Colonic mucosa (tissue), 4 donors: ENCODE measurements around the gene REG4. TPM values are rescaled to one million over a fixed set of nuclear protein-coding genes. Genes with fewer than 3 reads are reported as not detected.
A peak's percentile ranks its signal among the peaks of the same experiment; 100 is the strongest.

Source experiments
- DNase-seq: peaks from one replicate; pipeline ENCODE4 v3.0.0-alpha.2; 2020
- H3K27ac ChIP-seq: fragments of 200-600 bp; one replicate; pipeline ENCODE4 v1.8.0; 2021
- H3K27me3 ChIP-seq: fragments of 200-600 bp; one replicate; pipeline ENCODE4 v1.8.0; 2021
- H3K36me3 ChIP-seq: fragments of 200-600 bp; one replicate; pipeline ENCODE4 v1.8.0; 2021
- H3K4me1 ChIP-seq: fragments of 200-600 bp; one replicate; pipeline ENCODE4 v1.8.0; 2021; ENCODE audit warnings: mild to moderate bottlenecking
- H3K4me3 ChIP-seq: fragments of 200-600 bp; one replicate; pipeline ENCODE4 v1.8.0; 2021
- H3K9ac ChIP-seq, 2 donors: one replicate each; pipeline ENCODE4 v1.7.0; 2013; ENCODE audit warnings: control low read depth in 2 of 2, low read depth in 2 of 2, low read length in 2 of 2
- H3K9me3 ChIP-seq: fragments of 200-600 bp; one replicate; pipeline ENCODE4 v1.8.0; 2021
- CTCF ChIP-seq: fragments of 200-600 bp; IDR thresholded peaks from one replicate; pipeline ENCODE4 v1.8.0; 2022; ENCODE audit warnings: antibody characterized with exemption, mild to moderate bottlenecking
- intact Hi-C: fragments of 100-400 bp; cut with DNase I; formaldehyde crosslinking; loops from one replicate; pipeline ENCODE4 v1.14.1; 2022
- total RNA-seq, 2 donors: library from RNA; stranded (reverse); fragmentation: NEBNext Ultra II Directional in 1 of 2; extraction: Animal tissue kit (Norgen Biotek cat#: 25700) in 1 of 2; gene quantifications; one replicate each; pipeline ENCODE4 v1.2.1, GENCODE V29; 2021
- donor health status: healthy.
- donor health status: DM: no; HTN: no; CAD: no.
- donor health status: DM: no; HTN: no; CAD: no.

The REG4 gene
- total RNA-seq, 2 donors from 2014 or later: 90.2 to 169 TPM

GRCh38 chr1:119771770-119772169 lies 39.5 kb downstream of the REG4 start:
- no peak overlapping the region for H3K27ac ChIP-seq
- H3K4me3 ChIP-seq: no peak overlapping the region
- no peaks in the 10 kb centered on the region for H3K36me3 ChIP-seq
- no peaks in the 10 kb centered on the region for H3K9me3 ChIP-seq
- H3K9ac ChIP-seq: peak overlapping the region in 1 of 2 donors; percentile 68
- no peak for TF ChIP-seq CTCF
- no peak for DNase-seq
- no peaks in the 10 kb centered on the region for H3K27me3 ChIP-seq
- intact Hi-C loops: no loop called here
- no peaks in the 10 kb centered on the region for H3K4me1 ChIP-seq

GRCh38 chr1:119771016-119771415 lies 40.2 kb downstream of the REG4 start:
- Histone ChIP-seq H3K27ac (no peak overlapping the region), H3K4me1 (no peaks in the 10 kb centered on the region), H3K36me3 (no peaks in the 10 kb centered on the region), H3K4me3 (no peak overlapping the region), H3K9me3 (no peaks in the 10 kb centered on the region), H3K27me3 (no peaks in the 10 kb centered on the region), H3K9ac (peak overlapping the region in 1 of 2 donors; percentile 68)
- TF ChIP-seq CTCF: no peak
- intact Hi-C loops: no loop called here
- DNase-seq: peak; percentile 48

- Histone ChIP-seq H3K4me1 (no peaks in the 10 kb centered on the region), H3K9me3 (no peaks in the 10 kb centered on the region), H3K27ac (peak within 1 kb of the TSS; percentile 75), H3K4me3 (peak within 1 kb of the TSS; percentile 16), H3K27me3 (no peaks in the 10 kb centered on the region), H3K36me3 (no peaks in the 10 kb centered on the region), H3K9ac (peak within 1 kb of the TSS; percentile 67 to 99)
- peak; percentile 90 for DNase-seq
- no peak for TF ChIP-seq CTCF
- intact Hi-C loops: no loop called here
These were observed 42.5 kb downstream of the REG4 start, which contains the start of gene HMGCS2 for GRCh38 chr1:119768778-119769177. HMGCS2 (minus strand) TSS chr1:119768905; CDS start chr1:119768844, 61 bp downstream.

- DNase-seq: no peak
- H3K27me3 ChIP-seq: no peaks in the 10 kb centered on the region
- H3K27ac ChIP-seq: peak overlapping the region; percentile 75
- H3K4me3 ChIP-seq: peak overlapping the region; percentile 16
- H3K36me3 ChIP-seq: no peaks in the 10 kb centered on the region
- H3K4me1 ChIP-seq: no peaks in the 10 kb centered on the region
- no peak for TF ChIP-seq CTCF
- H3K9me3 ChIP-seq: no peaks in the 10 kb centered on the region
- intact Hi-C loops: no loop called here
- H3K9ac ChIP-seq: peak overlapping the region; percentile 66 to 99
These were observed 43.8 kb downstream of the REG4 start for GRCh38 chr1:119767486-119767885.

- Histone ChIP-seq H3K27me3 (no peaks in the 10 kb centered on the region), H3K4me1 (no peaks in the 10 kb centered on the region), H3K36me3 (no peaks in the 10 kb centered on the region), H3K4me3 (peak overlapping the region; percentile 2), H3K9me3 (no peaks in the 10 kb centered on the region), H3K9ac (peak overlapping the region; percentile 66 to 99), H3K27ac (peak overlapping the region; percentile 75)
- no peak for TF ChIP-seq CTCF
- intact Hi-C loops: no loop called here
- DNase-seq: peak; percentile 73
These were observed 44.9 kb downstream of the REG4 start for GRCh38 chr1:119766374-119766794.
